Measurements from ENCODE around the gene AGXT. TPM values are rescaled to one million over a fixed set of nuclear protein-coding genes. Genes with fewer than 3 reads are reported as not detected.

AGXT gene
- total RNA-seq, 1 experiment from 2014 or later, result 0.26 TPM

- Histone ChIP-seq H3K4me3 (no peak overlapping the region), H3K4me1 (replicated peaks) (peaks cover 26% of the 10 kb centered on the region), H3K27ac (no peak overlapping the region), H3K27me3 (replicated peaks) (no peaks in the 10 kb centered on the region), H3K36me3 (no peaks in the 10 kb centered on the region), H3K9me3 (replicated peaks) (no peaks in the 10 kb centered on the region)
- no peak for DNase-seq (ENCODE audit: low read depth in 1 of 2, low spot score in 2 of 2)
Measured at GRCh38 chr2:240869956-240870875, 1.6 kb downstream of the AGXT start.

GRCh38 chr2:240871071-240871958, 2.7 kb downstream of the AGXT start:
- peak in 1 of 2 experiments; percentile 41 for DNase-seq (ENCODE audit: low read depth in 1 of 2, low spot score in 2 of 2)
- no peak overlapping the region for H3K27ac ChIP-seq
- H3K9me3 ChIP-seq (replicated peaks), result no peaks in the 10 kb centered on the region
- H3K4me1 ChIP-seq (replicated peaks), result peaks cover 37% of the 10 kb centered on the region
- no peaks in the 10 kb centered on the region for H3K27me3 ChIP-seq (replicated peaks)
- H3K36me3 ChIP-seq, result no peaks in the 10 kb centered on the region
- H3K4me3 ChIP-seq, result no peak overlapping the region

- no peaks in the 10 kb centered on the region for H3K27me3 ChIP-seq (replicated peaks)
- H3K4me3 ChIP-seq, result no peak overlapping the region
- H3K36me3 ChIP-seq, result no peaks in the 10 kb centered on the region
- 0 out of 2 replicates have a peak overlapping the region, but pooled peaks have one; percentile 72 for H3K27ac ChIP-seq
- H3K4me1 ChIP-seq (replicated peaks), result peaks cover 41% of the 10 kb centered on the region
- DNase-seq (ENCODE audit: low read depth in 1 of 2, low spot score in 2 of 2), result no peak
- no peaks in the 10 kb centered on the region for H3K9me3 ChIP-seq (replicated peaks)
Measured at GRCh38 chr2:240872317-240873097, 3.9 kb downstream of the AGXT start.

GRCh38 chr2:240873098-240873788, 4.6 kb downstream of the AGXT start:
- no peak for DNase-seq (ENCODE audit: low read depth in 1 of 2, low spot score in 2 of 2)
- Histone ChIP-seq H3K4me1 (replicated peaks) (peaks cover 41% of the 10 kb centered on the region), H3K4me3 (no peak overlapping the region), H3K36me3 (no peaks in the 10 kb centered on the region), H3K27me3 (replicated peaks) (no peaks in the 10 kb centered on the region), H3K27ac (peak overlapping the region; percentile 72), H3K9me3 (replicated peaks) (no peaks in the 10 kb centered on the region)

GRCh38 chr2:240873805-240874714, 5.4 kb downstream of the AGXT start:
- Histone ChIP-seq H3K9me3 (replicated peaks) (no peaks in the 10 kb centered on the region), H3K36me3 (no peaks in the 10 kb centered on the region), H3K4me1 (replicated peaks) (peaks cover 41% of the 10 kb centered on the region), H3K27me3 (replicated peaks) (no peaks in the 10 kb centered on the region), H3K27ac (peak overlapping the region; percentile 91), H3K4me3 (no peak overlapping the region)
- peak; percentile 99 to 100 for DNase-seq (ENCODE audit: low read depth in 1 of 2, low spot score in 2 of 2)

- DNase-seq (ENCODE audit: low read depth in 1 of 2, low spot score in 2 of 2), result peak in 1 of 2 experiments; percentile 70
- Histone ChIP-seq H3K27ac (peak overlapping the region; percentile 91), H3K4me3 (no peak overlapping the region), H3K27me3 (replicated peaks) (no peaks in the 10 kb centered on the region), H3K36me3 (no peaks in the 10 kb centered on the region), H3K9me3 (replicated peaks) (no peaks in the 10 kb centered on the region), H3K4me1 (replicated peaks) (peaks cover 41% of the 10 kb centered on the region)
Measured at GRCh38 chr2:240874715-240875227, 6.1 kb downstream of the AGXT start.

GRCh38 chr2:240875228-240876034, 6.8 kb downstream of the AGXT start:
- H3K4me3 ChIP-seq, result no peak overlapping the region
- H3K9me3 ChIP-seq (replicated peaks), result no peaks in the 10 kb centered on the region

GRCh38 chr2:240876035-240876474, 7.4 kb downstream of the AGXT start:
- no peak overlapping the region for H3K4me3 ChIP-seq
- peaks cover 41% of the 10 kb centered on the region for H3K4me1 ChIP-seq (replicated peaks)
- H3K36me3 ChIP-seq, result no peaks in the 10 kb centered on the region
- no peaks in the 10 kb centered on the region for H3K27me3 ChIP-seq (replicated peaks)
- no peak for DNase-seq (ENCODE audit: low read depth in 1 of 2, low spot score in 2 of 2)
- no peak overlapping the region; the same call in 1 of the 2 replicates for H3K27ac ChIP-seq
- H3K9me3 ChIP-seq (replicated peaks), result no peaks in the 10 kb centered on the region

More at GRCh38 chr2:240875228-240876034, 6.8 kb downstream of the AGXT start:
- H3K27ac ChIP-seq, result peak overlapping the region; percentile 91
- no peaks in the 10 kb centered on the region for H3K36me3 ChIP-seq
- peaks cover 41% of the 10 kb centered on the region for H3K4me1 ChIP-seq (replicated peaks)
- H3K27me3 ChIP-seq (replicated peaks), result no peaks in the 10 kb centered on the region
- DNase-seq (ENCODE audit: low read depth in 1 of 2, low spot score in 2 of 2), result no peak

GRCh38 chr2:240876475-240877251, 8.0 kb downstream of the AGXT start:
- H3K27ac ChIP-seq, result no peak overlapping the region
- no peaks in the 10 kb centered on the region for H3K36me3 ChIP-seq
- H3K4me3 ChIP-seq, result no peak overlapping the region
- no peaks in the 10 kb centered on the region for H3K27me3 ChIP-seq (replicated peaks)
- H3K9me3 ChIP-seq (replicated peaks), result no peaks in the 10 kb centered on the region
- peaks cover 41% of the 10 kb centered on the region for H3K4me1 ChIP-seq (replicated peaks)
- DNase-seq (ENCODE audit: low read depth in 1 of 2, low spot score in 2 of 2), result no peak

GRCh38 chr2:240877460-240878340, 9.1 kb downstream of the AGXT start:
- no peak for DNase-seq (ENCODE audit: low read depth in 1 of 2, low spot score in 2 of 2)

More at GRCh38 chr2:240877460-240878340, 9.1 kb downstream of the AGXT start:
- H3K36me3 ChIP-seq, result no peaks in the 10 kb centered on the region
- H3K4me3 ChIP-seq, result no peak overlapping the region
- no peak overlapping the region for H3K27ac ChIP-seq
- no peaks in the 10 kb centered on the region for H3K27me3 ChIP-seq (replicated peaks)
- no peaks in the 10 kb centered on the region for H3K9me3 ChIP-seq (replicated peaks)
- peaks cover 38% of the 10 kb centered on the region for H3K4me1 ChIP-seq (replicated peaks)

Data from SJSA1 (cell line).